ENCODE measurements around the gene VSTM2B. TPM values are rescaled to one million over a fixed set of nuclear protein-coding genes. Genes with fewer than 3 reads are reported as not detected.

VSTM2B gene
- total RNA-seq, 2 donors from 2014 or later = not detected

DNA sequence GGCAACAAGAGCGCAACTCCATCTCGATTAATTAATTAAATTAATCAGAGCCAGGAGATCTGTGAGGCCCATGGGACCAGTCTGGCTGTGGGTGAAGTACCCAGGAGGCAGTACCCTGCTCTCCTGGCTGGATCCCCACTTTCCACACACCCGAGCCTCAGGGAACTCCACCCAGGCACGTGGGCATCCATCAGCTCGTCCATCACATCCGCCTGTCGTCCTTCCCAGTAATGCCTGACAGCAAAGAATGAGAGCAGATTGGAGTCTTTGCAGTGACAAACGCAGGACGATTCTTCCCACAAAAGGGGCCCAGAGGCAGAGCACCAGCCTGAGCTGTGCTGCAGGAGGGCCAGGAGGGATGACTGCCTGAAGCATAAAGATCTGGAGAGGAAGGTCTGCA lies 35.8 kb downstream of the VSTM2B start:
- no peak for DNase-seq
- H3K27ac ChIP-seq = no peak overlapping the region
- 67 to 92% methylated on average over 2 to 9 of the region's 9 CpGs for WGBS, 2 donors
- intact Hi-C loops (cut with DNase I) = no loop called here
- TF ChIP-seq POLR2A (IDR thresholded peaks at IDR 0.05) = no peak
- TF ChIP-seq, protein P1, sequence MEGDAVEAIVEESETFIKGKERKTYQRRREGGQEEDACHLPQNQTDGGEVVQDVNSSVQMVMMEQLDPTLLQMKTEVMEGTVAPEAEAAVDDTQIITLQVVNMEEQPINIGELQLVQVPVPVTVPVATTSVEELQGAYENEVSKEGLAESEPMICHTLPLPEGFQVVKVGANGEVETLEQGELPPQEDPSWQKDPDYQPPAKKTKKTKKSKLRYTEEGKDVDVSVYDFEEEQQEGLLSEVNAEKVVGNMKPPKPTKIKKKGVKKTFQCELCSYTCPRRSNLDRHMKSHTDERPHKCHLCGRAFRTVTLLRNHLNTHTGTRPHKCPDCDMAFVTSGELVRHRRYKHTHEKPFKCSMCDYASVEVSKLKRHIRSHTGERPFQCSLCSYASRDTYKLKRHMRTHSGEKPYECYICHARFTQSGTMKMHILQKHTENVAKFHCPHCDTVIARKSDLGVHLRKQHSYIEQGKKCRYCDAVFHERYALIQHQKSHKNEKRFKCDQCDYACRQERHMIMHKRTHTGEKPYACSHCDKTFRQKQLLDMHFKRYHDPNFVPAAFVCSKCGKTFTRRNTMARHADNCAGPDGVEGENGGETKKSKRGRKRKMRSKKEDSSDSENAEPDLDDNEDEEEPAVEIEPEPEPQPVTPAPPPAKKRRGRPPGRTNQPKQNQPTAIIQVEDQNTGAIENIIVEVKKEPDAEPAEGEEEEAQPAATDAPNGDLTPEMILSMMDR (IDR thresholded peaks at IDR 0.05) = no peak
- no peaks in the 10 kb centered on the region for H3K27me3 ChIP-seq
- H3K4me3 ChIP-seq = no peak overlapping the region
- no peak for ATAC-seq
- H3K9me3 ChIP-seq = peaks cover 0 to 9% (median 0%) of the 10 kb centered on the region in 3 donors
- H3K4me1 ChIP-seq = peaks cover 5% of the 10 kb centered on the region
- H3K36me3 ChIP-seq (replicated peaks in 1 of 2; ENCODE audit: insufficient read depth in 1 of 2, low read depth in 2 of 2) = no peaks in the 10 kb centered on the region

DNA sequence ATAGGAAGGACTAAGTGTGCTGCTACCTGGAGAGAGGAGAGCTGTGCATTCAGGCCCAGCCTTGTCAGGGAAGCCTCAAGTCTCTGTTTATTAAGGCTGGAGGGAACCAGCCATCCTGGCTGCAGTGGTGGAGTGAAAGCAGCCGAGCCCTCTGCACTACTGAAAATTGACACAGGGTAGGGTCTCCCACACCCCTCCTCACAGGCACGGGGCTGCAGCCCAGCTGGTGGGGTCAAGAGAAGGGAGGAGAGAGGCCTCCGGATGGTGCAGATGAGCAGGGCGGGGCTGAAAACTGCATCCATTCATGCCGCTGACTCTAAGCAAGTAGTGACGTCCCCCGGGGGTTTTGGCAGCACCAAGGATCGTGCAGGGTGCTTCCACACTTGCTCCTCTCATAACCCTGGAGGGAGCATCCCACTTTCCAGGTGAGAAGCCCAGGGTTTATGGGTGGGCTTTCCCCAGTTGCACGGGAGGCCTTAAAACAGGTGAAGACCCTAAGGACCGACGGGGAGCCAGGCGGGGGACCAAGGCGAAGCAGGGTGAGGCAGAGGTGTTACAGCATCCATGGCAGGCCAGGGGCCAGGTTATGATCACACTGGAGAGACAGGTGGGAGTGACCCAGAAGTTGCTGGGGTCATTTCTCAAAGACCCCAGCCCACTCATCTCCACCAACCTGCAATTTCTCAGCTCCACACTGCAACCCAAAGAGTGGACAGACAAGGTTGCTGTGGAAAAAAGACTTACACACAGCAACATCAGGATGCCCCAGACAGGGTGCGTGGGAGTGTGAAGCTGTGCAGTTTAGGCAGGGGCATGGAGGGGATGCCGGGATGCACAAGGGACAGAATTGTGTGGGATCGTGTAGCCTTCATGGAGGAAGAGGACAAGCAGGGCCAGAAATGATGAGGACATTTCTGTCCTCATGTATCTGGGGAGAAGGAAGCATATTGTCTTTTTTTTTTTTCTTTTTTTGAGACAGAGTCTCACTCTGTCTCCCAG lies 36.8 kb downstream of the VSTM2B start:
- Histone ChIP-seq H3K4me3 (no peak overlapping the region), H3K9me3 (peaks cover 0 to 9% (median 0%) of the 10 kb centered on the region in 3 donors), H3K4me1 (peaks cover 5% of the 10 kb centered on the region), H3K27ac (no peak overlapping the region), H3K36me3 (replicated peaks in 1 of 2; ENCODE audit: insufficient read depth in 1 of 2, low read depth in 2 of 2) (no peaks in the 10 kb centered on the region), H3K27me3 (no peaks in the 10 kb centered on the region)
- ATAC-seq (no peak), DNase-seq (no peak)
- intact Hi-C loops (cut with DNase I) = no loop called here
- WGBS, 2 donors = 59 to 78% methylated on average over 14 to 16 of the region's 16 CpGs
- TF ChIP-seq, protein P1 (IDR thresholded peaks at IDR 0.05) = no peak
- TF ChIP-seq POLR2A (IDR thresholded peaks at IDR 0.05) = no peak

DNA sequence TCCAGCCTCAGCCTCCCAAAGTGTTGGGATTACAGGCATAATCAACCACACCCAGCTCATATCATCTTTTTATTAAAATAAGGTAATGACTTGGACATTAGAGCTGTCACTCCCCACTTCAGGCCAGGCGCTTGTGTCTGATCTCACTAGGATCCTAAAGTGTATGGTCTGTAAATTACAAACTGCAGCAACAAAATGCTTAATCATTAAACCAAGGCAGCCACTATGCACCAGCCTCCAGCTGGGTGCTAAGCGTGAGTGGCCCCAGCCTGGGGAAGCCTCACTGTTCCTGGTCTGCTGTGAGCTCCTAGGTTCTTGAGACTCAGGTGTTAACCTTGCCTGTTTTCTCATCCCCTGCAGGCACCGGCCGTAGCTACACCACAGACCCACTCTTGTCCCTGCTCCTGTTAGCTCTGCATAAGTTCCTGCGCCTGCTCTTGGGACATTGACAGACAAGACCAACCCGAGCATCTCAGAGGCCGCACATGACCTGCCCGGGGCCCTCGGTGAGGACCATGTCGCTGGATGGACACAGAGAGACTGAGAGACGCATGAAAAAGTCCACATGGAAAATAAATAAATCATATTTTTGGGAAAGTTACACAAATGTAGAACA lies 37.8 kb downstream of the VSTM2B start:
- DNase-seq (peak in 2 of 4 donors; percentile 5 to 49), ATAC-seq (no peak)
- Histone ChIP-seq H3K27me3 (no peaks in the 10 kb centered on the region), H3K27ac (no peak overlapping the region), H3K4me1 (peaks cover 5% of the 10 kb centered on the region), H3K9me3 (peaks cover 0 to 9% (median 0%) of the 10 kb centered on the region in 3 donors), H3K4me3 (no peak overlapping the region), H3K36me3 (replicated peaks in 1 of 2; ENCODE audit: insufficient read depth in 1 of 2, low read depth in 2 of 2) (no peaks in the 10 kb centered on the region)
- intact Hi-C loops (cut with DNase I) = no loop called here
- no peak for TF ChIP-seq POLR2A (IDR thresholded peaks at IDR 0.05)
- TF ChIP-seq, protein P1 (IDR thresholded peaks at IDR 0.05) = no peak
- 29 to 39% methylated on average over 10 to 11 of the region's 11 CpGs for WGBS, 2 donors

DNA sequence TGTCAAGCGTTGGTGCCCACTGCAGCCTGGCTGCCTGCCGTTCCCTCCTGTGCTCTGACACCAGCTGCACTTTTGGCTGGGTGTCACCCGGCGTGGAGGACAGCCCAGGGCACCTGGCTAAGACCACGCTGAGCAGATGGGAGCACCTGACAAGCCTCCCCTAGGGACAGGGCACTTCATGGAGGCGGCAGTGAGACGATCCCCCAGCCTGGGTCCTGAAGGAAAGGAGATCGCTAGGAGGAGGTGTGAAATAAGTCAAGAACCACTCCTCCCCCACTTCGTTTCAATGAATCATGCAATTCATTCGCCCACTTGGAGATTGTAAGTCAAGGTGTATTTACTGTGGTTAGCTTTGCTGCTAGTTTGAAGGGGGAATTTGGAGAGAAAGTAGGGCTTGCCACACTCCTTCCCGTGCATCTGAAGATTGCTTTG lies 38.8 kb downstream of the VSTM2B start:
- WGBS, 2 donors = 24 to 26% methylated on average over 11 of the region's 11 CpGs
- H3K4me1 ChIP-seq = peaks cover 5% of the 10 kb centered on the region
- peaks cover 0 to 9% (median 0%) of the 10 kb centered on the region in 3 donors for H3K9me3 ChIP-seq
- ATAC-seq (no peak), DNase-seq (peak in 3 of 4 donors; percentile 22 to 66 (median 24))
- H3K36me3 ChIP-seq (replicated peaks in 1 of 2; ENCODE audit: insufficient read depth in 1 of 2, low read depth in 2 of 2) = no peaks in the 10 kb centered on the region
- H3K4me3 ChIP-seq = no peak overlapping the region
- no peak for TF ChIP-seq POLR2A (IDR thresholded peaks at IDR 0.05)
- TF ChIP-seq, protein P1 (IDR thresholded peaks at IDR 0.05) = no peak
- intact Hi-C loops (cut with DNase I) = no loop called here
- no peaks in the 10 kb centered on the region for H3K27me3 ChIP-seq
- H3K27ac ChIP-seq = no peak overlapping the region
